Measurements from ENCODE around the gene IL34. TPM values are rescaled to one million over a fixed set of nuclear protein-coding genes. Genes with fewer than 3 reads are reported as not detected.
"Not testable (repeated sequence)": the region's sequence is repeated elsewhere in the genome, so short reads cannot be mapped to it uniquely, and the experiment has no call there.

IL34 gene
- total RNA-seq, 4 donors from 2014 or later, result 96.9 to 158 (median 129) TPM

DNA sequence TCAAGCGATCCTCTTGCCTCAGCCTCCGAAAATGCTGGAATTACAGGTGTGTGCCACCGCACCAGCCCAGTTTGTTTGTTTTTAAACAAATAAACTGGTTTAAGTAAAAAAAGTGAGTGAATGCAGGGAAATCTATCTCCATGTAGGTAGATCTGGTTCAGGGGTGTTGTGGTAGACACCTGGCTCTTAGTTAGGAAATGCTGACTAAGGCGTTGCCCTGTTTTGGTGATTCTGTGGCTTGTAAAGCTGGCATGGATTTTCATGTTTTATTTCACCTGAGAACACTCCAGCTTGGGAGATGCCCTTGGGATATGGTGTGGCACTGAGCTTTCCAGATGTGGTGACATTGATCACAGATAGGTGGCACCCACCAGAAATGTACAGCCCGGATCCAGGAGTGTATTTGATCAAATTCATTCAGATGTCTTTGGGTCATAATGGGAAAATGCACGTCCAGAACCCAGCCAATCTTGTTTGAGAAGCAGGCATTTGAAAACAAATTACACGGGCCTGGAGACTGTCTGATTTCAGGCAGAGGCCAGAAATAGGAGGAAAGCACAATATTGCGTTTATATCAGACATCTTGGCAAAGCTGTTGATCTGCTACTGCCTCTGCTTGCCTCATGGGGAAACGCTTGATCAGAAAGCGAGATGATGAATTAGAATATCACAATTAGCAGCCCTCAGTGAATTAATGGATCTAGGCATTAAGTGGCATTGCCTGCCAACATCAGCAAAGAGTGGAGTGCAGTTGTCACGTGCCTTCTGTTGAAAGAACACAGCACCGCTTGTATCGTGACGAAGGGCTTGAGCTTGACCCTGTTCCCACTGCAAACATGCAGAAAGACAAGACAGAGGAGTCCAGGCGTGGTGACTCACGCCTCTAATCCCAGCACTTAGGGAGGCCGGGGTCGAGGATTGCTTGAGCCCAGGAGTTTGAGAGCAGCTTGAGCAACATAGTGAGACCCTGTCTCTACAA, 7.3 kb upstream of the IL34 start:
- intact Hi-C loops (cut with DNase I; ENCODE audit: low total_unique reads), result no loop called here
- 42 to 46% methylated on average over 18 of the region's 18 CpGs for WGBS, 2 donors
- no peak for DNase-seq (ENCODE audit: low spot score in 2 of 2)
- H3K4me3 ChIP-seq (ENCODE audit: low read depth, poor library complexity, severe bottlenecking), result no peak overlapping the region
- TF ChIP-seq, protein P1, sequence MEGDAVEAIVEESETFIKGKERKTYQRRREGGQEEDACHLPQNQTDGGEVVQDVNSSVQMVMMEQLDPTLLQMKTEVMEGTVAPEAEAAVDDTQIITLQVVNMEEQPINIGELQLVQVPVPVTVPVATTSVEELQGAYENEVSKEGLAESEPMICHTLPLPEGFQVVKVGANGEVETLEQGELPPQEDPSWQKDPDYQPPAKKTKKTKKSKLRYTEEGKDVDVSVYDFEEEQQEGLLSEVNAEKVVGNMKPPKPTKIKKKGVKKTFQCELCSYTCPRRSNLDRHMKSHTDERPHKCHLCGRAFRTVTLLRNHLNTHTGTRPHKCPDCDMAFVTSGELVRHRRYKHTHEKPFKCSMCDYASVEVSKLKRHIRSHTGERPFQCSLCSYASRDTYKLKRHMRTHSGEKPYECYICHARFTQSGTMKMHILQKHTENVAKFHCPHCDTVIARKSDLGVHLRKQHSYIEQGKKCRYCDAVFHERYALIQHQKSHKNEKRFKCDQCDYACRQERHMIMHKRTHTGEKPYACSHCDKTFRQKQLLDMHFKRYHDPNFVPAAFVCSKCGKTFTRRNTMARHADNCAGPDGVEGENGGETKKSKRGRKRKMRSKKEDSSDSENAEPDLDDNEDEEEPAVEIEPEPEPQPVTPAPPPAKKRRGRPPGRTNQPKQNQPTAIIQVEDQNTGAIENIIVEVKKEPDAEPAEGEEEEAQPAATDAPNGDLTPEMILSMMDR (IDR thresholded peaks at IDR 0.05), result no peak
- no peak for TF ChIP-seq POLR2A (IDR thresholded peaks at IDR 0.05)

DNA sequence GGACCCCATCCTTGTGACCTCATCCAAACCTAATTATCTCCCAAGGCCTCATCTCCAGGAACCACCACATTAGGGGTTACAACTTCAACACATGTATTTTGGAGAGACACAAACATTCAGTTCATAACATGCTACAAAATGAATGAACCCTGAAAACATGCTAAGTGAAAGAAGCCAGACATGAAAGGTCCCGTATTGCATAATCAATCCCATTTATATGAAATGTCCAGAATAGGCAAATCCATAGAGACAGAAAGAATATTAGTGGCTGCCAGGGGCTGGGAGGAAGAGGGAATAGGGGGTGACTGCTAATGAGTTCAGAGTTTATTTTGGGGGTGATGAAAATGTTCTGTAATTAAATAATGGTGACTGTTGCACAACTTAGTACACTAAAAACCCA, 3.7 kb upstream of the IL34 start:
- intact Hi-C loops (cut with DNase I; ENCODE audit: low total_unique reads), result no loop called here
- 86 to 87% methylated on average over 1 of the region's 1 CpG for WGBS, 2 donors
- no peak for DNase-seq (ENCODE audit: low spot score in 2 of 2)
- H3K4me3 ChIP-seq (ENCODE audit: low read depth, poor library complexity, severe bottlenecking), result no peak overlapping the region
- TF ChIP-seq, protein P1 (IDR thresholded peaks at IDR 0.05), result no peak
- TF ChIP-seq POLR2A (IDR thresholded peaks at IDR 0.05), result no peak

DNA sequence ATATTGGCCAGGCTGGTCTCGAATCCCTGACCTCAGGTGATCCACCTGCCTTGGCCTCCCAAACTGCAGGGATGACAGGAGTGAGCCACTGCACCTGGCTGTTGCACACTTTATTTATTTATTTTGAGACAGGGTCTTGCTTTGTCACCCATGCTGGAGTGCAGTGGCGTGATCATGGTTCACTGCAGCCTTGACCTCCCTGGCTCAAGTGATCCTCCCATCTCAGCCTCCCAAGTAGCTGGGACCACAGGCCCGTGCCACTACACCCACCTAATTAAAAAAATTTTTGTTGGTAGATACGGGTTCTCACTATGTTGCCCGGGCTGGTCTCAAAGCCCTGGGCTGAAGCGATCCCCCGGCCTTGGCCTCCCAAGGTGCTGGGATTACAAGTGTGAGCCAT, 3.1 kb upstream of the IL34 start:
- DNase-seq (ENCODE audit: low spot score in 2 of 2); intact Hi-C loops (cut with DNase I; ENCODE audit: low total_unique reads): not testable (repeated sequence)
- WGBS, 2 donors, result 78 to 88% methylated on average over 7 of the region's 7 CpGs

DNA sequence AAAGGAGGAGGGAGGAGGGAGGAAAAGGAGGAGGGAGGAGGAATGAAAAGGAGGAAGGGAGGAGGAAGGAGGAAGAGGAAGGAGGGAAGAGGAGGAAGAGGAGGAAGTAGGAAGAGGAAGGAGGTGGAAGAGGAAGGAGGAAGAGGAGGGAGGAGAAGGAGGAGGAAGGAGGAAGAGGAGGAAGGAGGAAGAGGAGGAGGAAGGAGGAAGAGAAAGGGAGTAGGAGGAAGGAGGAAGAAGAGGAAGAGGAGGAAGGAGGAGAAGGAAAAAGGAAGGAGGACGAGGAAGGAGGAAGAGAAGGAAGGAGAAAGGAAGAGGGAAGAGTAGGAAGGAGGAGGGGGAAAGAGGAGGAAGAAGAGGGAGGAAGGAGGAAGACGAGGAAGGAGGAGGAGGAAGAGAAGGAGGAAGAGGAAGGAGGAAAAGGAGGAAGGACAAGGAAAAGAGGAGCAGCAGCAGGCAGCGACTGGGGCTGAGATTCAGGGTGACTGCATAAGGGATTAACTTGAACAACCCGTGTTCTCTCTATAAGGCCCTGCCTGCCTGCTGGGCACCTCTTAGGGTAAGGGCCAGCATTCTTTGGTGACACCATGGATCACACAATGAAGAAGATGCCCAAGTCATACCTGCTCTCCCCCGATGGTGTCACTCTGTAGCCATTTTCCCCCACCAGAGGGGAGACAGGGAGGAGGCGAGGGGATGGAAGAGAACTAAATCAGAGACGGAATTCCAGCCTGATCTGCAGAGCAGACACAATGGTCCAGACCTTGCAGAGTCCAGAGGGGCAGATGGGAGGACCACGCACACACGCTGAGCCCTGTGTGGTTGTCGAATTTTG, 1.4 kb upstream of the IL34 start:
- 73 to 92% methylated on average over 8 to 10 of the region's 10 CpGs for WGBS, 2 donors
- H3K4me3 ChIP-seq (ENCODE audit: low read depth, poor library complexity, severe bottlenecking), result no peak overlapping the region
- TF ChIP-seq POLR2A (IDR thresholded peaks at IDR 0.05), result no peak
- TF ChIP-seq, protein P1 (IDR thresholded peaks at IDR 0.05), result no peak
- DNase-seq (ENCODE audit: low spot score in 2 of 2), result no peak
- intact Hi-C loops (cut with DNase I; ENCODE audit: low total_unique reads), result no loop called here

More for the DNA sequence above, 3.1 kb upstream of the IL34 start:
- H3K4me3 ChIP-seq (ENCODE audit: low read depth, poor library complexity, severe bottlenecking), result not testable (repeated sequence)

DNA sequence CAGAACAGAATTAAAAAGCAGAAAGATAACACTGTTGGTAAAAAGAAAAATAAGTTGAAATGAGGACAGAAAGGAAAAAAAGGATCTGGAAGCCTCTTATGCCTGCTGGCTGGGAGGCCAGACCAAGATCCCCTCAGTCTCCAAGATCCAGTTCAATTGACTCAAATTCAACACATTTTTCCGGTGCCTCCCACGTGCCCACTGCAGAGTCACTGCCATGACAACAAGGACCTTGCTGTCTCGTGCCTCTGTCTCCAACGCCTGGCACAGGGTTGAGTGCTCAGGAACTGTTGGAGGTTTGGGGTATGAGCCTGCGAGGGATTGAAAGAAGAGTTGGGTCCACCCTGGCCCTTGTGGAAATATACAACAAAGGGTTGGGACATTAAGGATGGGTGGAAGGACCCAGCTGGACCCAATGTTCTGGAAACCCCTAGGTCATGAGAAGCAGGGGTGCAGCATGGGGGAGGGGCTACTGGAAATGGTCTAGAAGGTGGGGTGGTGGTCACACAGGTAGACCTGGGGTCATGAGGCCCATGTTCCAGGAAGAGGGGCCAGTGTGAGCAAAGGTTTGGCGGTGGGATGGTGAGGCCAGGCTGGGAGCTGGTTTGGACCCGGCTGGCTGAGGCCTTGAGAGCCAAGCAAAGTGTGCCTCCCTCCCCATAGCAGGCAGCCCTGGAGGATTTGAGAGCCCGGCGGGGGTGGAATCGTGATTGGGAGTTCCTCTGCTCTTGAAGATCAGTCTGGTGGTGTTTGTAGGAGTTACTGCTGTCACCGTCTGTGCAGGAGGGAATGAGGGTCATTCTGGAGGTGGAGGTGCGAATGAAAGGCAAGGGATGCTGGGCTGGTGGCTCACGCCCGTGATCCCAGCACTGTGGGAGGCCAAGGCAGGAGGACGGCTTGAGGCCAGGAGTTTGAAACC, 1.3 kb downstream of the IL34 start:
- intact Hi-C loops (cut with DNase I; ENCODE audit: low total_unique reads), result no loop called here
- H3K4me3 ChIP-seq (ENCODE audit: low read depth, poor library complexity, severe bottlenecking), result no peak overlapping the region
- WGBS, 2 donors, result 85 to 89% methylated on average over 15 of the region's 15 CpGs
- DNase-seq (ENCODE audit: low spot score in 2 of 2), result no peak
- no peak for TF ChIP-seq POLR2A (IDR thresholded peaks at IDR 0.05)
- TF ChIP-seq, protein P1 (IDR thresholded peaks at IDR 0.05), result no peak
